Adrenal gland (tissue), 5 donors: ENCODE measurements around the gene LRRC4C.

Experiments
- POLR2A ChIP-seq, 2 donors: fragments of 450-650 bp; IDR thresholded peaks; one replicate each; pipeline ENCODE4 v1.6.1; 2017; ENCODE audit warnings: antibody characterized with exemption in 2 of 2, mild to moderate bottlenecking in 2 of 2, moderate library complexity in 1 of 2
- TF ChIP-seq, protein P1 (sequence below), 6 experiments: fragments of 450-650 bp in 4 of 6; fragments of 200-600 bp in 2 of 6; sonication (generic) in 1 of 6; IDR thresholded peaks; 1 replicate in 5 of 6; 2 replicates in 1 of 6; pipeline versions ENCODE4 v1.5.1 to v1.8.0; 2016 to 2021; ENCODE audit warnings: antibody characterized with exemption in 6 of 6, mild to moderate bottlenecking in 2 of 6, moderate library complexity in 1 of 6
- donor health status: DM: no; HTN: no; CAD: no.

DNA sequence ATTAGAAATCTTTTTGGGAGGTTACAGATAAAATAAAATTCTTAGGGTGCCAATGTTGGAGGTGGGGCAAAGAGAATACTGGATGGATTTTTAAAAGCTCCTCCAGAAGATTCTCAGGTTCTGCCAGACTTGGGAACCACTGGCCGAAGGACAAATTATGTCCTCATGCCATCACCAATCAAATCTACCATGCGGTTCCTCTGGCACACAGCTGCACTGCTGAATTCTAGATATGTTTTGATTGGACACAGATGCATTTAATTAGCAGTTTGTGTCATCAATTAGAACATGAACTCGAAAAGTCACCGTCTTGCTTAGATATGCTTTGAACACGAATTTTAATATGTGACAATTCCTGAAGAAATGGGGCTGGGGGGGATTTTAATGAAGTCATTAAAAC lies 1269.2 kb downstream of the LRRC4C start:
- no peak for TF ChIP-seq POLR2A (IDR thresholded peaks at IDR 0.05)
- TF ChIP-seq, protein P1, sequence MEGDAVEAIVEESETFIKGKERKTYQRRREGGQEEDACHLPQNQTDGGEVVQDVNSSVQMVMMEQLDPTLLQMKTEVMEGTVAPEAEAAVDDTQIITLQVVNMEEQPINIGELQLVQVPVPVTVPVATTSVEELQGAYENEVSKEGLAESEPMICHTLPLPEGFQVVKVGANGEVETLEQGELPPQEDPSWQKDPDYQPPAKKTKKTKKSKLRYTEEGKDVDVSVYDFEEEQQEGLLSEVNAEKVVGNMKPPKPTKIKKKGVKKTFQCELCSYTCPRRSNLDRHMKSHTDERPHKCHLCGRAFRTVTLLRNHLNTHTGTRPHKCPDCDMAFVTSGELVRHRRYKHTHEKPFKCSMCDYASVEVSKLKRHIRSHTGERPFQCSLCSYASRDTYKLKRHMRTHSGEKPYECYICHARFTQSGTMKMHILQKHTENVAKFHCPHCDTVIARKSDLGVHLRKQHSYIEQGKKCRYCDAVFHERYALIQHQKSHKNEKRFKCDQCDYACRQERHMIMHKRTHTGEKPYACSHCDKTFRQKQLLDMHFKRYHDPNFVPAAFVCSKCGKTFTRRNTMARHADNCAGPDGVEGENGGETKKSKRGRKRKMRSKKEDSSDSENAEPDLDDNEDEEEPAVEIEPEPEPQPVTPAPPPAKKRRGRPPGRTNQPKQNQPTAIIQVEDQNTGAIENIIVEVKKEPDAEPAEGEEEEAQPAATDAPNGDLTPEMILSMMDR (IDR thresholded peaks at IDR 0.05) = no peak
